ENCODE results near the gene PODNL1. TPM values are rescaled to one million over a fixed set of nuclear protein-coding genes. Genes with fewer than 3 reads are reported as not detected.

The PODNL1 gene
- polyA plus RNA-seq, 3 donors = 1.2 to 1.4 (median 1.3) TPM

GRCh38 chr19:13979244-13979615 is 41.0 kb upstream of the PODNL1 start:
- peaks cover 28 to 46% of the 10 kb centered on the region in 2 donors for H3K4me1 ChIP-seq (ENCODE audit: control insufficient read depth in 1 of 2, insufficient read depth in 2 of 2, low read length in 2 of 2)

GRCh38 chr19:13978351-13979243 is 40.4 kb upstream of the PODNL1 start:
- intact Hi-C loops (cut with micrococcal nuclease) = no loop called here
- no peaks in the 10 kb centered on the region for H3K9me3 Mint-ChIP-seq
- WGBS (ENCODE audit: insufficient coverage) = under 1% methylated on average over 69 of the region's 74 CpGs
- H2AFZ ChIP-seq (ENCODE audit: insufficient read depth, low read depth, low read length, poor library complexity, severe bottlenecking) = peak overlapping the region; percentile 78
- peak overlapping the region; percentile 33 to 78 (median 45) for H3K4me3 ChIP-seq (replicated peaks in 1 of 3; ENCODE audit: low read depth in 2 of 3, low read length in 3 of 3)
- peaks cover 21 to 52% of the 10 kb centered on the region in 2 donors for H3K36me3 ChIP-seq (replicated peaks in 1 of 2; ENCODE audit: control insufficient read depth in 1 of 2, insufficient read depth in 2 of 2, low read length in 2 of 2)
- peak overlapping the region; percentile 80 to 91 (median 84) for H3K27ac Mint-ChIP-seq
- TF ChIP-seq, protein P1, sequence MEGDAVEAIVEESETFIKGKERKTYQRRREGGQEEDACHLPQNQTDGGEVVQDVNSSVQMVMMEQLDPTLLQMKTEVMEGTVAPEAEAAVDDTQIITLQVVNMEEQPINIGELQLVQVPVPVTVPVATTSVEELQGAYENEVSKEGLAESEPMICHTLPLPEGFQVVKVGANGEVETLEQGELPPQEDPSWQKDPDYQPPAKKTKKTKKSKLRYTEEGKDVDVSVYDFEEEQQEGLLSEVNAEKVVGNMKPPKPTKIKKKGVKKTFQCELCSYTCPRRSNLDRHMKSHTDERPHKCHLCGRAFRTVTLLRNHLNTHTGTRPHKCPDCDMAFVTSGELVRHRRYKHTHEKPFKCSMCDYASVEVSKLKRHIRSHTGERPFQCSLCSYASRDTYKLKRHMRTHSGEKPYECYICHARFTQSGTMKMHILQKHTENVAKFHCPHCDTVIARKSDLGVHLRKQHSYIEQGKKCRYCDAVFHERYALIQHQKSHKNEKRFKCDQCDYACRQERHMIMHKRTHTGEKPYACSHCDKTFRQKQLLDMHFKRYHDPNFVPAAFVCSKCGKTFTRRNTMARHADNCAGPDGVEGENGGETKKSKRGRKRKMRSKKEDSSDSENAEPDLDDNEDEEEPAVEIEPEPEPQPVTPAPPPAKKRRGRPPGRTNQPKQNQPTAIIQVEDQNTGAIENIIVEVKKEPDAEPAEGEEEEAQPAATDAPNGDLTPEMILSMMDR (IDR thresholded peaks at IDR 0.05) = no peak
- peak; percentile 35 to 62 (median 60) for DNase-seq
- H3K4me1 Mint-ChIP-seq = peaks cover 36% of the 10 kb centered on the region
- H3K4me1 ChIP-seq (ENCODE audit: control insufficient read depth in 1 of 2, insufficient read depth in 2 of 2, low read length in 2 of 2) = peaks cover 27 to 45% of the 10 kb centered on the region in 2 donors
- peak overlapping the region; percentile 73 for H3K4me2 ChIP-seq (replicated peaks; ENCODE audit: extremely low read depth, low read length, poor library complexity, severe bottlenecking)
- peaks cover 42 to 64% of the 10 kb centered on the region in 2 donors for H3K36me3 Mint-ChIP-seq
- no peaks in the 10 kb centered on the region for H3K9me3 ChIP-seq (replicated peaks in 1 of 2; ENCODE audit: control insufficient read depth in 1 of 2, insufficient read depth in 1 of 2, low read length in 2 of 2)
- H3K79me2 ChIP-seq (ENCODE audit: insufficient read depth, low read length) = no peaks in the 10 kb centered on the region
- H3K27ac ChIP-seq (ENCODE audit: low read depth in 1 of 2, low read length in 2 of 2) = peak overlapping the region; percentile 48 to 76
- no peaks in the 10 kb centered on the region for H4K20me1 ChIP-seq (ENCODE audit: insufficient read depth, low read length)
- no peaks in the 10 kb centered on the region for H3K27me3 ChIP-seq (ENCODE audit: control insufficient read depth in 2 of 2, insufficient read depth in 2 of 2, low read length in 2 of 2)
- H3K27me3 Mint-ChIP-seq (ENCODE audit: low read depth in 3 of 3) = peaks cover 0 to 2% (median 0%) of the 10 kb centered on the region in 3 donors
- peak overlapping the region; percentile 72 for H3K9ac ChIP-seq (ENCODE audit: insufficient read depth, low read length, poor library complexity, severe bottlenecking)
- H3K4me3 Mint-ChIP-seq = peak overlapping the region; percentile 76 to 84

More at GRCh38 chr19:13979244-13979615, 41.0 kb upstream of the PODNL1 start:
- peaks cover 34% of the 10 kb centered on the region for H3K4me1 Mint-ChIP-seq
- H3K4me2 ChIP-seq (replicated peaks; ENCODE audit: extremely low read depth, low read length, poor library complexity, severe bottlenecking) = peak overlapping the region; percentile 73
- peaks cover 17 to 45% of the 10 kb centered on the region in 2 donors for H3K36me3 ChIP-seq (replicated peaks in 1 of 2; ENCODE audit: control insufficient read depth in 1 of 2, insufficient read depth in 2 of 2, low read length in 2 of 2)
- no peaks in the 10 kb centered on the region for H3K9me3 ChIP-seq (replicated peaks in 1 of 2; ENCODE audit: control insufficient read depth in 1 of 2, insufficient read depth in 1 of 2, low read length in 2 of 2)
- peak overlapping the region in 6 of 7 donors; percentile 53 to 84 (median 72) for H3K27ac Mint-ChIP-seq
- H3K9ac ChIP-seq (ENCODE audit: insufficient read depth, low read length, poor library complexity, severe bottlenecking) = peak overlapping the region; percentile 72
- no peaks in the 10 kb centered on the region for H3K27me3 ChIP-seq (ENCODE audit: control insufficient read depth in 2 of 2, insufficient read depth in 2 of 2, low read length in 2 of 2)
- DNase-seq = peak in 2 of 3 donors; percentile 34 to 43
- H3K79me2 ChIP-seq (ENCODE audit: insufficient read depth, low read length) = peaks cover under 1% of the 10 kb centered on the region
- TF ChIP-seq, protein P1 (IDR thresholded peaks at IDR 0.05) = no peak
- peaks cover 0 to 3% (median 0%) of the 10 kb centered on the region in 3 donors for H3K27me3 Mint-ChIP-seq (ENCODE audit: low read depth in 3 of 3)
- H4K20me1 ChIP-seq (ENCODE audit: insufficient read depth, low read length) = no peaks in the 10 kb centered on the region
- H3K9me3 Mint-ChIP-seq = no peaks in the 10 kb centered on the region
- peak overlapping the region; percentile 78 for H2AFZ ChIP-seq (ENCODE audit: insufficient read depth, low read depth, low read length, poor library complexity, severe bottlenecking)
- peak overlapping the region; percentile 36 to 76 for H3K27ac ChIP-seq (ENCODE audit: low read depth in 1 of 2, low read length in 2 of 2)
- H3K36me3 Mint-ChIP-seq = peaks cover 38 to 58% of the 10 kb centered on the region in 2 donors
- peak overlapping the region; percentile 33 to 78 (median 45) for H3K4me3 ChIP-seq (replicated peaks in 1 of 3; ENCODE audit: low read depth in 2 of 3, low read length in 3 of 3)
- peak overlapping the region; percentile 76 to 84 for H3K4me3 Mint-ChIP-seq
- WGBS (ENCODE audit: insufficient coverage) = 6% methylated on average over 12 of the region's 12 CpGs
- intact Hi-C loops (cut with micrococcal nuclease) = no loop called here
